H9 (cell line): ENCODE results near the gene PRIMPOL. TPM values are rescaled to one million over a fixed set of nuclear protein-coding genes. Genes with fewer than 3 reads are reported as not detected.
A peak's percentile ranks its signal among the peaks of the same experiment; 100 is the strongest.

ENCODE experiments used
- DNase-seq: peaks from one replicate; pipeline ENCODE4 v3.0.0-alpha.2; 2017
- H2AFZ ChIP-seq: one replicate; pipeline ENCODE4 v1.6.1; 2013; ENCODE audit warnings: mild to moderate bottlenecking, low read length, control low read depth, moderate library complexity
- H2AK5ac ChIP-seq: 2 replicates; pipeline ENCODE4 v1.6.1; 2013; ENCODE audit warnings: low read length, control low read depth, mixed read lengths; ENCODE audit not compliant: insufficient read length
- H2BK120ac ChIP-seq: one replicate; pipeline ENCODE4 v1.6.1; 2013; ENCODE audit warnings: low read depth, mild to moderate bottlenecking, low read length, control low read depth, inconsistent platforms; ENCODE audit not compliant: poor library complexity, severe bottlenecking
- H2BK12ac ChIP-seq: 2 replicates; pipeline ENCODE4 v1.6.1; 2013; ENCODE audit warnings: low read length, control low read depth, mixed read lengths, low read depth; ENCODE audit not compliant: insufficient read length
- H2BK15ac ChIP-seq: 2 replicates; pipeline ENCODE4 v1.6.1; 2013; ENCODE audit warnings: low read depth, low read length, control low read depth
- H2BK20ac ChIP-seq: one replicate; pipeline ENCODE4 v1.6.1; 2013; ENCODE audit warnings: low read depth, mild to moderate bottlenecking, low read length, control low read depth, inconsistent platforms; ENCODE audit not compliant: poor library complexity, severe bottlenecking
- H2BK5ac ChIP-seq: 2 replicates; pipeline ENCODE4 v1.6.1; 2013; ENCODE audit warnings: low read length, control low read depth, mixed read lengths; ENCODE audit not compliant: insufficient read length
- H3K14ac ChIP-seq: 2 replicates; pipeline ENCODE4 v1.6.1; 2013; ENCODE audit warnings: low read length, control low read depth; ENCODE audit not compliant: insufficient read depth
- H3K18ac ChIP-seq: 2 replicates; pipeline ENCODE4 v1.6.1; 2013; ENCODE audit warnings: low read depth, mild to moderate bottlenecking, mixed read lengths, low read length, control low read depth; ENCODE audit not compliant: insufficient read length
- H3K23ac ChIP-seq: 2 replicates; pipeline ENCODE4 v1.6.1; 2013; ENCODE audit warnings: low read length, control low read depth, mixed read lengths, low read depth; ENCODE audit not compliant: insufficient read length
- H3K23me2 ChIP-seq: 2 replicates; pipeline ENCODE4 v1.6.1; 2013; ENCODE audit warnings: low read depth, mild to moderate bottlenecking, mixed read lengths, low read length, control low read depth; ENCODE audit not compliant: insufficient read length, poor library complexity, severe bottlenecking
- H3K27ac ChIP-seq: 2 replicates; pipeline ENCODE4 v1.5.1; 2013; ENCODE audit warnings: low read length, control low read depth, mixed read lengths, low read depth; ENCODE audit not compliant: insufficient read length
- H3K27me3 ChIP-seq: 2 replicates; pipeline ENCODE4 v1.6.1; 2013; ENCODE audit warnings: low read length, control low read depth, inconsistent platforms; ENCODE audit not compliant: insufficient read depth
- H3K4ac ChIP-seq: 2 replicates; pipeline ENCODE4 v1.6.1; 2013; ENCODE audit warnings: low read depth, mild to moderate bottlenecking, control low read depth, inconsistent platforms, low read length, moderate library complexity
- H3K4me1 ChIP-seq: 2 replicates; pipeline ENCODE4 v1.6.1; 2013; ENCODE audit warnings: low read length, control low read depth, inconsistent platforms; ENCODE audit not compliant: insufficient read depth
- H3K4me2 ChIP-seq: 2 replicates; pipeline ENCODE4 v1.6.1; 2013; ENCODE audit warnings: low read length, control low read depth, mixed read lengths; ENCODE audit not compliant: insufficient read length, insufficient read depth
- H3K56ac ChIP-seq: 2 replicates; pipeline ENCODE4 v1.6.1; 2013; ENCODE audit warnings: low read depth, mild to moderate bottlenecking, mixed read lengths, low read length, control low read depth; ENCODE audit not compliant: insufficient read length
- H3K79me1 ChIP-seq: 2 replicates; pipeline ENCODE4 v1.6.1; 2013; ENCODE audit warnings: low read depth, mild to moderate bottlenecking, moderate library complexity, low read length, control low read depth, inconsistent platforms; ENCODE audit not compliant: insufficient read depth, poor library complexity, severe bottlenecking
- H3K79me2 ChIP-seq: 2 replicates; pipeline ENCODE4 v1.6.1; 2013; ENCODE audit warnings: low read length, control low read depth, inconsistent platforms; ENCODE audit not compliant: insufficient read depth
- H3K9ac ChIP-seq: 2 replicates; pipeline ENCODE4 v1.6.1; 2013; ENCODE audit warnings: low read length, control low read depth, mixed read lengths; ENCODE audit not compliant: insufficient read length; ENCODE audit errors: extremely low read depth
- H3K9me3 ChIP-seq: one replicate; pipeline ENCODE4 v1.6.1; 2013; ENCODE audit warnings: low read depth, low read length, inconsistent platforms; ENCODE audit not compliant: control insufficient read depth
- H3T11ph ChIP-seq: one replicate; pipeline ENCODE4 v1.6.1; 2013; ENCODE audit warnings: mild to moderate bottlenecking, low read length, control low read depth, inconsistent platforms
- H4K20me1 ChIP-seq: one replicate; pipeline ENCODE4 v1.6.1; 2013; ENCODE audit not compliant: control insufficient read depth, insufficient read length, insufficient read depth
- H4K5ac ChIP-seq: 2 replicates; pipeline ENCODE4 v1.6.1; 2013; ENCODE audit warnings: low read depth, mild to moderate bottlenecking, mixed read lengths, low read length, control low read depth; ENCODE audit not compliant: insufficient read length
- H4K8ac ChIP-seq: replicated peaks from 2 replicates; pipeline ENCODE4 v1.6.1; 2013; ENCODE audit warnings: low read length, control low read depth, mixed read lengths, low read depth; ENCODE audit not compliant: insufficient read length
- H4K91ac ChIP-seq: 2 replicates; pipeline ENCODE4 v1.6.1; 2013; ENCODE audit warnings: low read depth, mild to moderate bottlenecking, moderate library complexity, mixed read lengths, low read length, control low read depth; ENCODE audit not compliant: insufficient read length
- H3K27ac Mint-ChIP-seq, 3 experiments: 2 replicates in 2 of 3; 3 replicates in 1 of 3; pipeline ENCODE4 v1.8.0; 2020 to 2021; ENCODE audit warnings: mixed read lengths in 3 of 3, mild to moderate bottlenecking in 1 of 3, moderate library complexity in 1 of 3
- H3K27me3 Mint-ChIP-seq: 2 replicates; pipeline ENCODE4 v1.8.0; 2021; ENCODE audit warnings: low read depth, mild to moderate bottlenecking, moderate library complexity, mixed read lengths
- H3K36me3 Mint-ChIP-seq, 3 experiments: 2 replicates in 2 of 3; 3 replicates in 1 of 3; pipeline ENCODE4 v1.8.0; 2020 to 2021; ENCODE audit warnings: low read depth in 3 of 3, mixed read lengths in 3 of 3; ENCODE audit not compliant: insufficient read depth in 1 of 3
- H3K4me1 Mint-ChIP-seq, 2 experiments: 2 replicates each; pipeline ENCODE4 v1.8.0; 2020; ENCODE audit warnings: mixed read lengths in 2 of 2
- H3K4me3 Mint-ChIP-seq, 2 experiments: 2 replicates in 1 of 2; 3 replicates in 1 of 2; pipeline ENCODE4 v1.8.0; 2020 to 2021; ENCODE audit warnings: mild to moderate bottlenecking in 2 of 2, mixed read lengths in 2 of 2, moderate library complexity in 1 of 2
- H3K9me3 Mint-ChIP-seq, 2 experiments: 2 replicates in 1 of 2; 3 replicates in 1 of 2; pipeline ENCODE4 v1.8.0; 2020; ENCODE audit warnings: mild to moderate bottlenecking in 2 of 2, mixed read lengths in 2 of 2, moderate library complexity in 1 of 2
- WGBS: extraction: QIAGEN DNeasy Blood & Tissue Kit; methylation state at CpG from one replicate; pipeline ENCODE4 v1.1.7; 2013; ENCODE audit warnings: missing lambda C conversion rate, low lambda C conversion rate, mixed read lengths; ENCODE audit not compliant: insufficient read length; ENCODE audit errors: extremely low coverage; 5-methylcytosine and 5-hydroxymethylcytosine counted together
- total RNA-seq: library from RNA; stranded (reverse); gene quantifications from 2 replicates; pipeline ENCODE4 v1.2.1, GENCODE V29; 2021
- TF ChIP-seq, protein P1 (sequence below): fragments of 200-600 bp; sonication (generic); conservative IDR thresholded peaks from 3 replicates; pipeline ENCODE4 v1.8.0; 2021; ENCODE audit warnings: antibody characterized with exemption, mild to moderate bottlenecking

PRIMPOL gene
- total RNA-seq, 1 experiment from 2014 or later, result 4.9 TPM

- peak within 1 kb of the TSS; percentile 92 for H2BK120ac ChIP-seq
- H2BK12ac ChIP-seq, result no peak within 1 kb of the TSS
- TF ChIP-seq, protein P1, sequence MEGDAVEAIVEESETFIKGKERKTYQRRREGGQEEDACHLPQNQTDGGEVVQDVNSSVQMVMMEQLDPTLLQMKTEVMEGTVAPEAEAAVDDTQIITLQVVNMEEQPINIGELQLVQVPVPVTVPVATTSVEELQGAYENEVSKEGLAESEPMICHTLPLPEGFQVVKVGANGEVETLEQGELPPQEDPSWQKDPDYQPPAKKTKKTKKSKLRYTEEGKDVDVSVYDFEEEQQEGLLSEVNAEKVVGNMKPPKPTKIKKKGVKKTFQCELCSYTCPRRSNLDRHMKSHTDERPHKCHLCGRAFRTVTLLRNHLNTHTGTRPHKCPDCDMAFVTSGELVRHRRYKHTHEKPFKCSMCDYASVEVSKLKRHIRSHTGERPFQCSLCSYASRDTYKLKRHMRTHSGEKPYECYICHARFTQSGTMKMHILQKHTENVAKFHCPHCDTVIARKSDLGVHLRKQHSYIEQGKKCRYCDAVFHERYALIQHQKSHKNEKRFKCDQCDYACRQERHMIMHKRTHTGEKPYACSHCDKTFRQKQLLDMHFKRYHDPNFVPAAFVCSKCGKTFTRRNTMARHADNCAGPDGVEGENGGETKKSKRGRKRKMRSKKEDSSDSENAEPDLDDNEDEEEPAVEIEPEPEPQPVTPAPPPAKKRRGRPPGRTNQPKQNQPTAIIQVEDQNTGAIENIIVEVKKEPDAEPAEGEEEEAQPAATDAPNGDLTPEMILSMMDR, result no peak
- H4K20me1 ChIP-seq, result no peaks in the 10 kb centered on the region
- peak within 1 kb of the TSS; percentile 94 for H3K14ac ChIP-seq
- peak within 1 kb of the TSS; percentile 55; the same call in 1 of the 2 replicates for H3K4ac ChIP-seq
- peak within 1 kb of the TSS; percentile 89 for H4K5ac ChIP-seq
- H2BK15ac ChIP-seq, result no peak within 1 kb of the TSS
- peak within 1 kb of the TSS; percentile 65 for H4K91ac ChIP-seq
- no peak within 1 kb of the TSS for H3T11ph ChIP-seq
- Mint-ChIP-seq H3K27ac (peak within 1 kb of the TSS; percentile 96 to 100 (median 97)), H3K4me3 (peak within 1 kb of the TSS; percentile 90), H3K9me3 (no peaks in the 10 kb centered on the region), H3K27me3 (peaks cover 2% of the 10 kb centered on the region; the same call in 1 of the 2 replicates), H3K4me1 (peaks cover 40 to 47% of the 10 kb centered on the region in 2 experiments), H3K36me3 (peaks cover 17 to 41% (median 35%) of the 10 kb centered on the region in 3 experiments; a peak in 6 of 7 replicates)
- H2BK20ac ChIP-seq, result no peak within 1 kb of the TSS
- H3K79me2 ChIP-seq, result peaks cover 17% of the 10 kb centered on the region; the same call in 1 of the 2 replicates
- peak within 1 kb of the TSS; percentile 26 for H3K27ac ChIP-seq
- DNase-seq, result peak; percentile 99
- H3K18ac ChIP-seq, result peak within 1 kb of the TSS; percentile 93
- no peak within 1 kb of the TSS for H2AFZ ChIP-seq
- no peaks in the 10 kb centered on the region for H3K9me3 ChIP-seq
- peaks cover 4% of the 10 kb centered on the region for H3K23me2 ChIP-seq
- no peak within 1 kb of the TSS for H3K23ac ChIP-seq
- peak within 1 kb of the TSS; percentile 29 for H4K8ac ChIP-seq
- no peak within 1 kb of the TSS for H2AK5ac ChIP-seq
- H3K56ac ChIP-seq, result no peak within 1 kb of the TSS
- H2BK5ac ChIP-seq, result peak within 1 kb of the TSS; percentile 46
- no CpG with 5 or more reads among the region's 69 CpGs for WGBS
- H3K4me1 ChIP-seq, result no peaks in the 10 kb centered on the region; the same call in 1 of the 2 replicates
- peak within 1 kb of the TSS; percentile 96 for H3K4me2 ChIP-seq
- H3K27me3 ChIP-seq, result no peaks in the 10 kb centered on the region
- H3K9ac ChIP-seq, result peak within 1 kb of the TSS; percentile 99
- peaks cover 6% of the 10 kb centered on the region for H3K79me1 ChIP-seq
Measured at GRCh38 chr4:184733654-184734524, 84.4 kb downstream of the PRIMPOL start, which contains the start of gene CENPU. Gene CENPU, minus strand, starts transcription at chr4:184734096. Its CDS starts 34 bp downstream, at chr4:184734062.
